Mucosa of stomach (tissue), 1 donor: ENCODE measurements around the gene HSD17B2.
A peak's percentile ranks its signal among the peaks of the same experiment; 100 is the strongest.

Experiments
- H3K27me3 ChIP-seq: one replicate; pipeline ENCODE4 v1.7.0; 2013; ENCODE audit warnings: mild to moderate bottlenecking, low read length; ENCODE audit not compliant: control insufficient read depth, insufficient read depth
- H3K36me3 ChIP-seq: one replicate; pipeline ENCODE4 v1.7.0; 2013; ENCODE audit warnings: low read length; ENCODE audit not compliant: control insufficient read depth, insufficient read depth
- H3K4me1 ChIP-seq: one replicate; pipeline ENCODE4 v1.7.0; 2013; ENCODE audit warnings: mild to moderate bottlenecking, low read length; ENCODE audit not compliant: control insufficient read depth, insufficient read depth
- H3K4me3 ChIP-seq: one replicate; pipeline ENCODE4 v1.7.0; 2013; ENCODE audit warnings: low read length
- H3K9ac ChIP-seq: one replicate; pipeline ENCODE4 v1.7.0; 2013; ENCODE audit warnings: mild to moderate bottlenecking, low read length, moderate library complexity
- H3K9me3 ChIP-seq: one replicate; pipeline ENCODE4 v1.7.0; 2013; ENCODE audit warnings: mild to moderate bottlenecking, low read length, moderate library complexity; ENCODE audit not compliant: control insufficient read depth
- donor health status: Pancreatic carcinoma.

The HSD17B2 gene, protein sequence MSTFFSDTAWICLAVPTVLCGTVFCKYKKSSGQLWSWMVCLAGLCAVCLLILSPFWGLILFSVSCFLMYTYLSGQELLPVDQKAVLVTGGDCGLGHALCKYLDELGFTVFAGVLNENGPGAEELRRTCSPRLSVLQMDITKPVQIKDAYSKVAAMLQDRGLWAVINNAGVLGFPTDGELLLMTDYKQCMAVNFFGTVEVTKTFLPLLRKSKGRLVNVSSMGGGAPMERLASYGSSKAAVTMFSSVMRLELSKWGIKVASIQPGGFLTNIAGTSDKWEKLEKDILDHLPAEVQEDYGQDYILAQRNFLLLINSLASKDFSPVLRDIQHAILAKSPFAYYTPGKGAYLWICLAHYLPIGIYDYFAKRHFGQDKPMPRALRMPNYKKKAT

GRCh38 chr16:82034981-82035612 lies at the start of gene HSD17B2:
TSS of gene HSD17B2 (plus strand) at chr16:82035253. CDS start at chr16:82035425, 172 bp downstream.
- Histone ChIP-seq H3K4me3 (peak within 1 kb of the TSS; percentile 20), H3K4me1 (peaks cover 30% of the 10 kb centered on the region), H3K36me3 (no peaks in the 10 kb centered on the region), H3K9me3 (no peaks in the 10 kb centered on the region), H3K9ac (peak within 1 kb of the TSS; percentile 36), H3K27me3 (no peaks in the 10 kb centered on the region)

DNA sequence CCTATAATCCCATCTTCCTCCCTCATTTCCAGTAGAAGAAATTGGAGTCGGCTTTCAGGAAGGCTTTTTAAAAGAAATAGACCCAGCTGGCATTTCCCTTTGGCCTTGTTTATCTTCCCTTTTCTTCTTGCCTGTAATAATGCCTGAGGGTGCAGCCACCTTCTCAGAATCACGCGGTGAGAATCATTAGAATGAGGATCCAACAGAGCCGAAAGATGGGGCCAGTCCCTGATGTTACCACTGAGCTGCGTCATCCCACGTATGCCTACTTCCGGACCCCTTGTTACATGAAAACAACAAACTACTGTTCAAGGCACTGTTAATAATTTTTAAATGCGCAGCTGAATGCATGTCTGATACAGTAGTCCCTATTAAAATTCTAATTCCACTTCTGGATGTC lies 47.9 kb upstream of the HSD17B2 start:
- no peaks in the 10 kb centered on the region for H3K4me1 ChIP-seq
- no peaks in the 10 kb centered on the region for H3K27me3 ChIP-seq
- no peak overlapping the region for H3K9ac ChIP-seq
- no peaks in the 10 kb centered on the region for H3K36me3 ChIP-seq
- H3K4me3 ChIP-seq, result no peak overlapping the region
- H3K9me3 ChIP-seq, result no peaks in the 10 kb centered on the region

- Histone ChIP-seq H3K9ac (no peak overlapping the region), H3K36me3 (no peaks in the 10 kb centered on the region), H3K4me1 (no peaks in the 10 kb centered on the region), H3K27me3 (no peaks in the 10 kb centered on the region), H3K9me3 (no peaks in the 10 kb centered on the region), H3K4me3 (no peak overlapping the region)
Observed at GRCh38 chr16:81987706-81988105, 47.3 kb upstream of the HSD17B2 start.

- Histone ChIP-seq H3K36me3 (no peaks in the 10 kb centered on the region), H3K9ac (no peak overlapping the region), H3K4me3 (no peak overlapping the region), H3K4me1 (peaks cover 23% of the 10 kb centered on the region), H3K9me3 (no peaks in the 10 kb centered on the region), H3K27me3 (no peaks in the 10 kb centered on the region)
Observed at GRCh38 chr16:81992859-81993258, 42.2 kb upstream of the HSD17B2 start.

DNA sequence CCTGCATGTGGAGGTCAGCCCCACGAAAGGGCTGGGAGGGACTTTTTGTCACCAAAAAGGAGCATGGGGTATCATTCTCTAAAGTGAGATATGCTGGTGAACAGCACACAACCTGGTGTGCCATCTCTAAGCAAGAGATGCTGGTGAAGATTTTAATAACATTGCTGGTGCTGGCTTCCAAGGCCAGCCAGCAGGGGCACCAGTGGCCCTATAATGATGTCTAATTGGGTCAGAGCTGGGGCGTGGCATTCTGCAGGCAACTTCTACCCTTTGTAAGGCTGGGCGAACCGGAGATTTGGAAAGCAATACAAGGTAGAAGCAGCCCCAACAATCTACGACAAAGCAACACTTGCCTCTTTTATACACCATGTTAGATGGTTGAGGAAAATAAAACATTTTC lies 40.6 kb upstream of the HSD17B2 start:
- H3K27me3 ChIP-seq, result no peaks in the 10 kb centered on the region
- peaks cover 23% of the 10 kb centered on the region for H3K4me1 ChIP-seq
- H3K9ac ChIP-seq, result no peak overlapping the region
- no peaks in the 10 kb centered on the region for H3K9me3 ChIP-seq
- no peak overlapping the region for H3K4me3 ChIP-seq
- no peaks in the 10 kb centered on the region for H3K36me3 ChIP-seq

DNA sequence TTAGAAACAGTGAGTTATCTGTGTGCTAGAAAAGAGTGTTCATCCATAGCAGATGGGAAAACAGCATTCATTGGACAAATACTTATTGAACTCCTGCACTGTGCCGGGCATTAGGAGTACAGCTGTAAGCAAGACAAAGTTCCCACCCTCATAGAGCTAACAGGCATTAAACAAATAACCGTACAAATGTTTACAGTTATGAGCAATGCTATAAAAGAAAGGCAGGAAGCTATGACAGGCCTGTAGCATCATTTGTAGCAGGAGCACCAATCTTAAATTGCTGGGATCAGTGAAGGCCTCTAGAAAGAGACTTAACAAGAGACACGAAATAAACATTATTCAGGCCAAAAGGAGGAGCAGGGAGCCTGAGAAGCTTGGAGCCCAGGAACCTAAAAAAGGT lies 39.4 kb upstream of the HSD17B2 start:
- H3K9ac ChIP-seq, result no peak overlapping the region
- no peaks in the 10 kb centered on the region for H3K36me3 ChIP-seq
- no peaks in the 10 kb centered on the region for H3K27me3 ChIP-seq
- no peak overlapping the region for H3K4me3 ChIP-seq
- H3K4me1 ChIP-seq, result peaks cover 23% of the 10 kb centered on the region
- H3K9me3 ChIP-seq, result no peaks in the 10 kb centered on the region

GRCh38 chr16:81996664-81997509 lies 38.2 kb upstream of the HSD17B2 start:
- Histone ChIP-seq H3K36me3 (no peaks in the 10 kb centered on the region), H3K4me3 (no peak overlapping the region), H3K4me1 (peaks cover 23% of the 10 kb centered on the region), H3K9me3 (no peaks in the 10 kb centered on the region), H3K9ac (no peak overlapping the region), H3K27me3 (no peaks in the 10 kb centered on the region)

DNA sequence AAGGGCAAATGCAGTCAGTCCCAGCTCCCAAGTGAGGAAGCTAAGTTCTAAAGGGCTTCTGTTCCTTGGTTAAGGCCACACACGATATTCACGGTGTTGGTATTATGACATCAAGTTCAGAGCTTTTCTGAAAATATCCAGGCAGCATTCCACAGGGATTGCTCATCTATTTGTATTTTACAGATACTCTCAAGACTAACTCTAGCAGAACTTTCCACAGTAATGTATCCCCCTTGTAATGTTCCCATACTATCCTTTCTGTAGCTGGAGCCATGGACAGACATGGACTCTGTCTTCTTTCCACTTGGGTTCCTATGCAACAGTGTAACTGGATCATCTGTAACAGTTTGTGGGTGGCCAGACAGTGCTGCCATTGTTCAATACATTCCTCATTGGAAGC lies 37.3 kb upstream of the HSD17B2 start:
- Histone ChIP-seq H3K9me3 (no peaks in the 10 kb centered on the region), H3K4me1 (peaks cover 23% of the 10 kb centered on the region), H3K36me3 (no peaks in the 10 kb centered on the region), H3K9ac (no peak overlapping the region), H3K4me3 (no peak overlapping the region), H3K27me3 (no peaks in the 10 kb centered on the region)

DNA sequence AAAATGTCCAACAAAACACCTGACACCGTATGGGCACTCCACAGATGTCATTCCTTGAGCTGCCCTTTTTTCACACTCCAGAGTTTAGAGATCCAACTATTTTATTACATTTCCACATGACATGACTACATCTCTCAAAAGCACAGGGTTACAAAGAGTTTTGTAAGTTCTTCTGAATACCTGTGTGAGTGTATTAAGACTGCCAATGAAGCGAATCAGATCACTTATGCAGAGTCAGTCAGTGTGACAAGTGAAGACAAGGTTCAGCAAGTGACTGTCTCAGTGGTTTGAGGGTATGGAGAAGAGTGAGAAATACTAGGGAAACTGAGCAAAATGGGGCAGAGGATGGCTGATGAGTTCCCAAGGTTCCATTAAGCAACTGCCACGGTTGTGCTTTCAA lies 32.2 kb upstream of the HSD17B2 start:
- Histone ChIP-seq H3K9me3 (no peaks in the 10 kb centered on the region), H3K9ac (no peak overlapping the region), H3K4me3 (no peak overlapping the region), H3K36me3 (no peaks in the 10 kb centered on the region), H3K4me1 (no peaks in the 10 kb centered on the region), H3K27me3 (no peaks in the 10 kb centered on the region)

- H3K9me3 ChIP-seq, result peaks cover 3% of the 10 kb centered on the region
- H3K27me3 ChIP-seq, result no peaks in the 10 kb centered on the region
- no peaks in the 10 kb centered on the region for H3K4me1 ChIP-seq
- H3K4me3 ChIP-seq, result no peak overlapping the region
- no peaks in the 10 kb centered on the region for H3K36me3 ChIP-seq
- no peak overlapping the region for H3K9ac ChIP-seq
Observed at GRCh38 chr16:82004601-82005000, 30.5 kb upstream of the HSD17B2 start.

GRCh38 chr16:82005027-82005830 lies 29.8 kb upstream of the HSD17B2 start:
- peaks cover 3% of the 10 kb centered on the region for H3K9me3 ChIP-seq
- no peak overlapping the region for H3K9ac ChIP-seq
- no peak overlapping the region for H3K4me3 ChIP-seq
- H3K27me3 ChIP-seq, result no peaks in the 10 kb centered on the region
- H3K36me3 ChIP-seq, result no peaks in the 10 kb centered on the region
- no peaks in the 10 kb centered on the region for H3K4me1 ChIP-seq
